ENCODE data around the gene TNNT3. TPM values are rescaled to one million over a fixed set of nuclear protein-coding genes. Genes with fewer than 3 reads are reported as not detected.

The TNNT3 gene
- total and polyA plus RNA-seq, 2 of the 4 experiments (the other 2 are of a cell fraction): not detected

DNA sequence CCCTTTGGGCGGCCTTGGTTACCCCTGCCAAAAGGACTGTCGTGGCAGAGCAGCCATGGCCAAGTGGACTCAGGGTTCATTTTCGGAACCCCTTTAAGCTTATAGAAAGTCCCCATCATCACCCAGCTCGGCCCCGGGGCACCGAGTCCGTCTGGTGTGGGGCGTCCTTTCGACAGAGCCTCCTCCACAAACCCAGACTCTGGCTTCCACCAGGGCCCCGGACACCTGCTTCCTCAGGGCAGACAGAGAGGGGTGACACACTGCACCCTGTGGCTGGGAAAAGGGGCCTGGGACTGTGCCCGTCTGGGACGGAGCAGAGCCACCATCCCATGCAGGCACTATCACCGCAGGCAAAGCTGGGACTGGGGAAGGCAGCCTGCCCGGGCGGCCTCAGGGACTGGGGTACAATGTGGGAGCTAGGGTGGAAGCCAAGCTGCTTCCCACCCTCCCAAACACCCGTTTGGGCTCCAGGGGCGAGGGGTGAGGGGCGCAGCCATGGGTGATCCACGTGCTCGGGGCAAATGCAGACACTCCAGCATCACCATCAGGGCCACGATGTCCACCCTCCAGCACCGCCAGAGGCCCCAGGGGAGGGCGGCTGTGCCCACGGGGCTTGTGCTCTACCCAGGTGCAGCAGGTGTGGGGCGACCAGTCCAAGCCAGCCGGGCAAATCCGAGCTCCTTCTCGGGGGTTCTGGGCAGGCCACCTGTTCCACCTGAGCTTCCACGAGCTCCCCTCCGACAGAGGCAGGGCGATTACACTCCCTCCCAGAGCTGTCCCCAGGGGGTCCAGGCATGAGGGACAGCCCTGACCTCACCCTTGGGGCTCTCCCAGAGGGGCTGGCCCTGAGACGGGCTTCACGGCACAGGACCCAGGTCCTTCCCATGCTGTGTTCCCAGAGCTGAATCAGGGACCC, 15.9 kb downstream of the TNNT3 start:
- intact Hi-C loops (cut with micrococcal nuclease): no loop called here
- H2BK120ac ChIP-seq (ENCODE audit: low read depth, low read length): no peak overlapping the region
- H3K36me3 ChIP-seq (ENCODE audit: control insufficient read depth, insufficient read depth, low read length): no peaks in the 10 kb centered on the region
- H4K20me1 ChIP-seq (ENCODE audit: insufficient read depth, low read length): no peaks in the 10 kb centered on the region
- H4K91ac ChIP-seq (ENCODE audit: insufficient read depth, low read depth, low read length): no peak overlapping the region
- no peak overlapping the region for H3K4ac ChIP-seq (ENCODE audit: low read depth, low read length)
- H3K79me1 ChIP-seq (ENCODE audit: low read depth in 1 of 2, low read length in 2 of 2): no peaks in the 10 kb centered on the region
- H3K27ac ChIP-seq (ENCODE audit: insufficient read depth, low read length): no peak overlapping the region
- no peak overlapping the region for H3K56ac ChIP-seq (ENCODE audit: extremely low read depth, insufficient read depth, low read length)
- no peak overlapping the region for H3K4me2 ChIP-seq (ENCODE audit: low read depth, low read length)
- in situ Hi-C loops (cut with MboI; ENCODE audit: low sequenced_read_pairs): no loop called here
- BruUV-seq (replicated peaks): no TSS peak
- H2AK9ac ChIP-seq (replicated peaks; ENCODE audit: low read depth, low read length, poor library complexity): no peak overlapping the region
- 76% methylated on average over 5 of the region's 33 CpGs; no CpG with 5 or more reads in 1 of the 2 experiments for WGBS, 2 experiments (ENCODE audit: extremely low coverage in 2 of 2, insufficient read length in 1 of 2)
- ChIA-PET POLR2A (ENCODE audit: unreplicated experiment) (no interaction called here), CTCF (no interaction called here)
- H4K8ac ChIP-seq (ENCODE audit: low read depth in 2 of 2, low read length in 2 of 2): no peak overlapping the region
- H3K9ac ChIP-seq (ENCODE audit: low read depth, low read length): no peak overlapping the region
- no peak overlapping the region for H3K14ac ChIP-seq (replicated peaks; ENCODE audit: low read depth, low read length)
- DNase-seq (no peak), ATAC-seq (ENCODE audit: low read depth) (no peak)
- H3K27me3 ChIP-seq (ENCODE audit: control insufficient read depth, insufficient read depth, low read length): peaks cover 14% of the 10 kb centered on the region; the same call in 1 of the 2 replicates
- H3K4me3 ChIP-seq (ENCODE audit: insufficient read depth, low read depth, low read length): no peak overlapping the region
- H4K5ac ChIP-seq (ENCODE audit: low read depth, low read length): no peak overlapping the region
- dilution Hi-C loops (cut with HindIII; ENCODE audit: low sequenced_read_pairs, unreplicated experiment): no loop called here
- H2AK5ac ChIP-seq (ENCODE audit: low read depth, low read length): no peak overlapping the region
- no peak overlapping the region for H2AFZ ChIP-seq (replicated peaks; ENCODE audit: low read length, poor library complexity)
- H2BK15ac ChIP-seq (ENCODE audit: low read depth, low read length): no peak overlapping the region
- H3K23ac ChIP-seq (ENCODE audit: low read depth, low read length): no peak overlapping the region
- no peak overlapping the region for H2BK5ac ChIP-seq (ENCODE audit: low read depth, low read length, poor library complexity, severe bottlenecking)
- no peak overlapping the region for H2BK20ac ChIP-seq (ENCODE audit: low read depth, low read length)
- no peaks in the 10 kb centered on the region for H3K9me3 ChIP-seq (ENCODE audit: control insufficient read depth, insufficient read depth, low read length)
- H3K18ac ChIP-seq (ENCODE audit: low read depth, low read length): no peak overlapping the region
- H3K9me1 ChIP-seq (ENCODE audit: insufficient read depth, low read length): no peaks in the 10 kb centered on the region
- H3K4me1 ChIP-seq (ENCODE audit: control insufficient read depth, insufficient read depth, low read length): no peaks in the 10 kb centered on the region
- TF ChIP-seq, protein P1, sequence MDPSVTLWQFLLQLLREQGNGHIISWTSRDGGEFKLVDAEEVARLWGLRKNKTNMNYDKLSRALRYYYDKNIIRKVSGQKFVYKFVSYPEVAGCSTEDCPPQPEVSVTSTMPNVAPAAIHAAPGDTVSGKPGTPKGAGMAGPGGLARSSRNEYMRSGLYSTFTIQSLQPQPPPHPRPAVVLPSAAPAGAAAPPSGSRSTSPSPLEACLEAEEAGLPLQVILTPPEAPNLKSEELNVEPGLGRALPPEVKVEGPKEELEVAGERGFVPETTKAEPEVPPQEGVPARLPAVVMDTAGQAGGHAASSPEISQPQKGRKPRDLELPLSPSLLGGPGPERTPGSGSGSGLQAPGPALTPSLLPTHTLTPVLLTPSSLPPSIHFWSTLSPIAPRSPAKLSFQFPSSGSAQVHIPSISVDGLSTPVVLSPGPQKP (IDR thresholded peaks at IDR 0.05; ENCODE audit: borderline replicate concordance, low read depth, low read length): no peak
- TF ChIP-seq CHD1 (IDR thresholded peaks at IDR 0.05; ENCODE audit: low read depth, low read length) (no peak), MAFK (IDR thresholded peaks at IDR 0.05; ENCODE audit: low read depth, low read length) (no peak), BHLHE40 (IDR thresholded peaks at IDR 0.05; ENCODE audit: low read depth, low read length) (no peak), RCOR1 (IDR thresholded peaks at IDR 0.05; ENCODE audit: insufficient replicate concordance, low read length) (no peak), RFX5 (IDR thresholded peaks at IDR 0.05; ENCODE audit: low read depth, low read length) (no peak), NFE2L2 (IDR thresholded peaks at IDR 0.05; ENCODE audit: low read depth, low read length) (no peak), MAZ (IDR thresholded peaks at IDR 0.05; ENCODE audit: borderline replicate concordance, low read depth, low read length) (no peak), SMC3 (IDR thresholded peaks at IDR 0.05; ENCODE audit: low read depth, low read length) (no peak), CEBPB (IDR thresholded peaks at IDR 0.05; ENCODE audit: low read depth, low read length) (no peak), FOS (IDR thresholded peaks at IDR 0.05; ENCODE audit: low read depth, low read length) (no peak), RAD21 (IDR thresholded peaks at IDR 0.05; ENCODE audit: low read length) (no peak)
- TF ChIP-seq, protein P2, sequence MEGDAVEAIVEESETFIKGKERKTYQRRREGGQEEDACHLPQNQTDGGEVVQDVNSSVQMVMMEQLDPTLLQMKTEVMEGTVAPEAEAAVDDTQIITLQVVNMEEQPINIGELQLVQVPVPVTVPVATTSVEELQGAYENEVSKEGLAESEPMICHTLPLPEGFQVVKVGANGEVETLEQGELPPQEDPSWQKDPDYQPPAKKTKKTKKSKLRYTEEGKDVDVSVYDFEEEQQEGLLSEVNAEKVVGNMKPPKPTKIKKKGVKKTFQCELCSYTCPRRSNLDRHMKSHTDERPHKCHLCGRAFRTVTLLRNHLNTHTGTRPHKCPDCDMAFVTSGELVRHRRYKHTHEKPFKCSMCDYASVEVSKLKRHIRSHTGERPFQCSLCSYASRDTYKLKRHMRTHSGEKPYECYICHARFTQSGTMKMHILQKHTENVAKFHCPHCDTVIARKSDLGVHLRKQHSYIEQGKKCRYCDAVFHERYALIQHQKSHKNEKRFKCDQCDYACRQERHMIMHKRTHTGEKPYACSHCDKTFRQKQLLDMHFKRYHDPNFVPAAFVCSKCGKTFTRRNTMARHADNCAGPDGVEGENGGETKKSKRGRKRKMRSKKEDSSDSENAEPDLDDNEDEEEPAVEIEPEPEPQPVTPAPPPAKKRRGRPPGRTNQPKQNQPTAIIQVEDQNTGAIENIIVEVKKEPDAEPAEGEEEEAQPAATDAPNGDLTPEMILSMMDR (conservative IDR thresholded peaks at IDR 0.05; ENCODE audit: low read depth, low read length): no peak
- TF ChIP-seq, protein P3, sequence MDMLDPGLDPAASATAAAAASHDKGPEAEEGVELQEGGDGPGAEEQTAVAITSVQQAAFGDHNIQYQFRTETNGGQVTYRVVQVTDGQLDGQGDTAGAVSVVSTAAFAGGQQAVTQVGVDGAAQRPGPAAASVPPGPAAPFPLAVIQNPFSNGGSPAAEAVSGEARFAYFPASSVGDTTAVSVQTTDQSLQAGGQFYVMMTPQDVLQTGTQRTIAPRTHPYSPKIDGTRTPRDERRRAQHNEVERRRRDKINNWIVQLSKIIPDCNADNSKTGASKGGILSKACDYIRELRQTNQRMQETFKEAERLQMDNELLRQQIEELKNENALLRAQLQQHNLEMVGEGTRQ (IDR thresholded peaks at IDR 0.05; ENCODE audit: low read depth, low read length): no peak

Measured in IMR-90 (cell line).